Epithelial cell of proximal tubule (primary cell): ENCODE data around the gene ZNF836. TPM values are rescaled to one million over a fixed set of nuclear protein-coding genes. Genes with fewer than 3 reads are reported as not detected.

Experiments used
- DNase-seq: peaks from one replicate; pipeline ENCODE4 v3.0.0-alpha.2; 2011; ENCODE audit warnings: low read depth
- H3K4me3 ChIP-seq: 2 replicates; pipeline ENCODE4 v1.5.1; 2011; ENCODE audit warnings: low read depth, mild to moderate bottlenecking, low read length
- CTCF ChIP-seq: conservative IDR thresholded peaks from 2 replicates; pipeline ENCODE4 v1.5.1; 2012; ENCODE audit warnings: low read depth, mild to moderate bottlenecking, low read length
- total RNA-seq: library from RNA; depleted of rRNA; stranded (reverse); fragments of >200 nt; gene quantifications from 2 replicates; pipeline ENCODE4 v1.2.3, GENCODE V29; 2015

Gene ZNF836
- total RNA-seq, 1 donor from 2014 or later = 6.8 TPM

GRCh38 chr19:52197964-52198363, 26.5 kb upstream of the ZNF836 start:
- no peak for TF ChIP-seq CTCF
- no peak for DNase-seq
- no peak overlapping the region for H3K4me3 ChIP-seq

- H3K4me3 ChIP-seq = no peak overlapping the region
- no peak for DNase-seq
- no peak for TF ChIP-seq CTCF
Measured at GRCh38 chr19:52196256-52196967, 25.0 kb upstream of the ZNF836 start.

- peak overlapping the region; percentile 97 for H3K4me3 ChIP-seq
- DNase-seq = no peak
- no peak for TF ChIP-seq CTCF
Measured at GRCh38 chr19:52191951-52192350, 20.5 kb upstream of the ZNF836 start.

- no peak for TF ChIP-seq CTCF
- no peak for DNase-seq
- peak overlapping the region; percentile 97 for H3K4me3 ChIP-seq
Measured at GRCh38 chr19:52191389-52191788, 20.0 kb upstream of the ZNF836 start.

- no peak for TF ChIP-seq CTCF
- no peak for DNase-seq
Measured at GRCh38 chr19:52190487-52191293, 19.3 kb upstream of the ZNF836 start.

GRCh38 chr19:52189735-52190486, 18.5 kb upstream of the ZNF836 start, which contains the start of gene PPP2R1A:
Gene PPP2R1A (plus strand): TSS chr19:52190052. CDS start chr19:52190097, 45 bp downstream.
- DNase-seq = peak; percentile 100
- H3K4me3 ChIP-seq = peak within 1 kb of the TSS; percentile 97
- no peak for TF ChIP-seq CTCF

More at GRCh38 chr19:52190487-52191293, 19.3 kb upstream of the ZNF836 start:
- H3K4me3 ChIP-seq = peak overlapping the region; percentile 97
